Right lobe of liver (tissue), 6 donors: ENCODE results near the gene ST6GALNAC6. TPM values are rescaled to one million over a fixed set of nuclear protein-coding genes. Genes with fewer than 3 reads are reported as not detected.
A peak's percentile ranks its signal among the peaks of the same experiment; 100 is the strongest.

Source experiments
- ATAC-seq, 4 donors: fragments of 200-7000 bp; cut with Tn5 transposase; one replicate each; pipeline ENCODE4 v1.9.1; 2020; ENCODE audit warnings: mild to moderate bottlenecking in 4 of 4, moderate library complexity in 4 of 4
- DNase-seq, 3 donors: peaks; one replicate each; pipeline ENCODE4 v3.0.0-alpha.2; 2020
- H3K27ac ChIP-seq, 3 donors: fragments of 200-600 bp; one replicate each; pipeline ENCODE4 v1.8.0; 2022
- H3K27me3 ChIP-seq, 2 donors: fragments of 200-600 bp; one replicate each; pipeline ENCODE4 v1.8.0; 2022
- H3K36me3 ChIP-seq, 4 donors: fragments of 200-600 bp; sonication (generic) in 1 of 4; one replicate each; pipeline versions ENCODE4 v1.5.1 to v1.8.0; 2017 to 2022; ENCODE audit warnings: control low read depth in 1 of 4
- H3K4me1 ChIP-seq, 4 donors: fragments of 200-600 bp; sonication (generic) in 1 of 4; one replicate each; pipeline versions ENCODE4 v1.5.1 to v1.8.0; 2017 to 2022; ENCODE audit warnings: control low read depth in 1 of 4
- H3K4me3 ChIP-seq, 3 donors: fragments of 200-600 bp; one replicate each; pipeline ENCODE4 v1.8.0; 2022
- H3K9me3 ChIP-seq, 4 donors: fragments of 200-600 bp; sonication (generic) in 1 of 4; one replicate each; pipeline versions ENCODE4 v1.5.1 to v1.8.0; 2017 to 2022; ENCODE audit warnings: control low read depth in 1 of 4
- CTCF ChIP-seq, 4 donors: fragments of 200-600 bp in 3 of 4; fragments of 450-650 bp in 1 of 4; IDR thresholded peaks; one replicate each; pipeline versions ENCODE4 v1.5.1 to v1.8.0; 2016 to 2022; ENCODE audit warnings: antibody characterized with exemption in 4 of 4, mild to moderate bottlenecking in 2 of 4
- POLR2A ChIP-seq: fragments of 450-650 bp; IDR thresholded peaks from one replicate; pipeline ENCODE4 v1.6.1; 2017; ENCODE audit warnings: antibody characterized with exemption, mild to moderate bottlenecking
- WGBS: methylation state at CpG from one replicate; pipeline ENCODE4 v1.1.6; 2018; ENCODE audit warnings: low coverage, low lambda C conversion rate; ENCODE audit not compliant: insufficient coverage; ENCODE audit errors: missing lambda C conversion rate; 5-methylcytosine and 5-hydroxymethylcytosine counted together
- intact Hi-C, 2 donors: fragments of 100-400 bp; cut with DNase I; formaldehyde crosslinking; loops; one replicate each; pipeline versions ENCODE4 v1.11.2 to v1.14.1; 2022
- total RNA-seq, 6 experiments: library from RNA; depleted of rRNA in 2 of 6; stranded (reverse); fragments of >200 nt in 2 of 6; fragmentation: NEBNext Ultra II Directional in 3 of 6; extraction: Animal tissue kit (Norgen Biotek cat#: 25700) in 3 of 6; gene quantifications; one replicate each; pipeline versions ENCODE4 v1.1.0 to v1.2.4, GENCODE V29; 2016 to 2023
- donor health status: DM: no; HTN: yes; CAD: no.
- donor health status: DM: no; HTN: no; CAD: no.
- donor health status: DM: no; HTN: no; CAD: no.
- donor health status: DM: no; HTN: yes; CAD: no.
- donor health status: DM: no; HTN: yes; CAD: no.

The ST6GALNAC6 gene
- total RNA-seq, 6 experiments from 2014 or later, result 22.5 to 40.3 (median 29.8) TPM

GRCh38 chr9:127858041-127858512 is 41.3 kb downstream of the ST6GALNAC6 start:
- peaks cover 2 to 14% (median 6%) of the 10 kb centered on the region in 4 donors for H3K4me1 ChIP-seq
- H3K36me3 ChIP-seq, result no peaks in the 10 kb centered on the region
- peak overlapping the region; percentile 21 to 45 (median 37) for H3K27ac ChIP-seq
- no peak for TF ChIP-seq POLR2A
- TF ChIP-seq CTCF (IDR thresholded peaks at IDR 0.05), result no peak
- DNase-seq, result peak in 1 of 3 donors; percentile 70
- 20% methylated on average over 10 of the region's 12 CpGs for WGBS
- intact Hi-C loops, result no loop called here
- no peaks in the 10 kb centered on the region for H3K27me3 ChIP-seq
- peak; percentile 6 to 42 (median 22) for ATAC-seq
- H3K9me3 ChIP-seq, result no peaks in the 10 kb centered on the region
- no peak overlapping the region for H3K4me3 ChIP-seq

- Histone ChIP-seq H3K27me3 (no peaks in the 10 kb centered on the region), H3K4me1 (peaks cover 2 to 14% (median 6%) of the 10 kb centered on the region in 4 donors), H3K4me3 (no peak overlapping the region), H3K9me3 (no peaks in the 10 kb centered on the region), H3K36me3 (no peaks in the 10 kb centered on the region), H3K27ac (peak overlapping the region; percentile 21 to 45 (median 37))
- WGBS, result 40% methylated on average over 2 of the region's 4 CpGs
- ATAC-seq, result no peak
- TF ChIP-seq POLR2A (no peak), CTCF (IDR thresholded peaks at IDR 0.05) (no peak)
- intact Hi-C loops, result no loop called here
- no peak for DNase-seq
These were observed 42.1 kb downstream of the ST6GALNAC6 start for GRCh38 chr9:127857278-127857677.

- DNase-seq (no peak), ATAC-seq (no peak)
These were observed 42.7 kb downstream of the ST6GALNAC6 start for GRCh38 chr9:127856729-127857116.

GRCh38 chr9:127856094-127856728 is 43.2 kb downstream of the ST6GALNAC6 start:
- Histone ChIP-seq H3K4me1 (peaks cover 2 to 14% (median 6%) of the 10 kb centered on the region in 4 donors), H3K27me3 (no peaks in the 10 kb centered on the region), H3K36me3 (no peaks in the 10 kb centered on the region), H3K4me3 (no peak overlapping the region), H3K27ac (peak overlapping the region in 2 of 3 donors; percentile 15 to 33), H3K9me3 (no peaks in the 10 kb centered on the region)
- intact Hi-C loops, result no loop called here
- TF ChIP-seq POLR2A, result no peak
- no peak for TF ChIP-seq CTCF (IDR thresholded peaks at IDR 0.05)
- no peak for DNase-seq
- no peak for ATAC-seq
- 0% methylated on average over 1 of the region's 11 CpGs for WGBS

More at GRCh38 chr9:127856729-127857116, 42.7 kb downstream of the ST6GALNAC6 start:
- H3K36me3 ChIP-seq, result no peaks in the 10 kb centered on the region
- no peak overlapping the region for H3K4me3 ChIP-seq
- TF ChIP-seq CTCF (IDR thresholded peaks at IDR 0.05) (no peak), POLR2A (no peak)
- no peaks in the 10 kb centered on the region for H3K27me3 ChIP-seq
- H3K27ac ChIP-seq, result peak overlapping the region in 2 of 3 donors; percentile 15 to 33
- H3K4me1 ChIP-seq, result peaks cover 2 to 14% (median 6%) of the 10 kb centered on the region in 4 donors
- WGBS, result no CpG with 5 or more reads among the region's 8 CpGs
- intact Hi-C loops, result no loop called here
- no peaks in the 10 kb centered on the region for H3K9me3 ChIP-seq
